Mucosa of gallbladder (tissue), 1 donor: ENCODE results near the gene CASTOR2. TPM values are rescaled to one million over a fixed set of nuclear protein-coding genes. Genes with fewer than 3 reads are reported as not detected.
"Not testable (repeated sequence)": the region's sequence is repeated elsewhere in the genome, so short reads cannot be mapped to it uniquely, and the experiment has no call there.

Experiments
- DNase-seq: peaks from one replicate; pipeline ENCODE4 v3.0.0-alpha.2; 2020; ENCODE audit warnings: low spot score
- total RNA-seq: library from RNA; stranded (reverse); gene quantifications from one replicate; pipeline ENCODE4 v1.2.1, GENCODE V29; 2021
- donor health status: DM: no; HTN: no; CAD: no.

Gene CASTOR2
- total RNA-seq, 1 donor from 2014 or later: 21.7 TPM

- no peak for DNase-seq
These were observed 86.0 kb downstream of the CASTOR2 start for GRCh38 chr7:75050501-75050900.

GRCh38 chr7:75054744-75055143, 90.2 kb downstream of the CASTOR2 start:
- peak; percentile 17 for DNase-seq

DNA sequence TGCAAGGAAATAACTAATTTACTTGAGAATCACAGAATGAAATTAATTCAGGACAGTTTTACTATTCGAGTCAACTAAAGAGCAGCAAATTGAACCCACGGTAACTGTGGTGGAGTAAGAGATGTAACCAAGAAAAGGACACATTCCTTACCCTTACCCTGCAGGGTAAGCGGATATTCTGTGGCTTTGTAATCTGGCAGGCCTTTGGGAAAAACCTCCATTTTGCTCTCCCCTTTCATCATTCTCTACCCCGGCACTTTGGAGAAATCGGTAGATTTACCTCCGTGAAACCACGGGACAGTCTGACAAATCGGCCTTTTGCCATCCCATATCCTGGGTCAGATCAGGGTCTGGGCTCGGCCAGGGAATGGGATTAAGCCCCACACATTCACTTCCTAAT, 90.7 kb downstream of the CASTOR2 start:
- DNase-seq: no peak

GRCh38 chr7:75055830-75056772, 91.6 kb downstream of the CASTOR2 start:
- DNase-seq: peak; percentile 20

DNA sequence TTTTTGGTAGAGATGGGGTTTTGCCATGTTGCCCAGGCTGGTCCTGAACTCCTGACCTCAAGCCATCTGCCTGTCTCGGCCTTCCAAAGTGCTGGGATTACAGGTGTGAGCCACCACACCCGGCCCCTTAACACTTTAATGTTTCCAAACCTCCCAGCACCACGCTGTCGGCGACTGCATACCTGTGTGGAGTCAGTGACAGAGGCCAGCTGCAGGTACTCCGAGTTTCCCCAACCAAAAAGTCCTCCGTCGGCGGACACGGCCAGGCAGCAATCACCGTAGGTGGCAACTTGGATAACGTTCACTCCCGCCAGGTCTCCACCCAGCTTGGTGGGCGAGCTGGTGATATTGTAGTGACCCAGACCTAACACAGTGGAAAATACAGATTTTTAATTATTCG, 93.9 kb downstream of the CASTOR2 start:
- no peak for DNase-seq

DNA sequence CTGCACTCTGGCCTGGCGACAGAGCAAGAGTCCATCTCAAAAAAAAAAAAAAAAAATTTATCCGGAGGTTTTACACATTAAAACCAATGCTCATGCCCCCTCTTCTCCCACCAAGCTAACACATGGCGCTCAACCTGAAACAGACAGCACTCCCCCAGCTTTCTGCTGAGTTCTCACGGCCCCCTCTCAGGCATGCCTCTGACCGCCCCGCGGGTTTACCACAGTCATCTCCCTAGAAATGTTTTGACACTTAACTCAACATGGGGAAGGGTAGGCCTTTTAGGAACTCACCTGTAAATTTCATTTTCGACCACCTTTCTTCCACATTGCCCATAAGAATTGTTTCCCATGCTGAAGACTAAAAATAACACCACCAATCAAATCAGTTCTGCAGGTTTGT, 99.8 kb downstream of the CASTOR2 start:
- no peak for DNase-seq

DNA sequence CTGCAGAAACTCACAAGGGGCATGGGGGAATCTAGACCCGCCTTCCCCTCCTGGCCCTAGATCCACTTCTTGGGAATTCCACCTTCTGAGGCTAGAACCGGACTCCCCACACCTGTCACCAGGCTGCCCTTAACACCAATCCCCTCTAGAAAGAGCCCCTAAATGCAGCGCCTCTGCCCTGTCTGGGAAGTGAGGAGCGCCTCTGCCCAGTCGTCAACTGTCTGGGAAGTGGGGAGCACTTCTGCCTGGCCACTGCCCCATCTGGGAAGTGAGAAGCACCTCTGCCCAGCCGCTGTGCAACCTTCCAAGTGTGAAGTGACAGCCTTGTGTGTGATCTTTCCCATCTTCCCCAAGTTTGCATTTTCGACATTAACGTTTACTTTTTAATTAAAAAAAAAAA, 100.3 kb downstream of the CASTOR2 start:
- no peak for DNase-seq

DNA sequence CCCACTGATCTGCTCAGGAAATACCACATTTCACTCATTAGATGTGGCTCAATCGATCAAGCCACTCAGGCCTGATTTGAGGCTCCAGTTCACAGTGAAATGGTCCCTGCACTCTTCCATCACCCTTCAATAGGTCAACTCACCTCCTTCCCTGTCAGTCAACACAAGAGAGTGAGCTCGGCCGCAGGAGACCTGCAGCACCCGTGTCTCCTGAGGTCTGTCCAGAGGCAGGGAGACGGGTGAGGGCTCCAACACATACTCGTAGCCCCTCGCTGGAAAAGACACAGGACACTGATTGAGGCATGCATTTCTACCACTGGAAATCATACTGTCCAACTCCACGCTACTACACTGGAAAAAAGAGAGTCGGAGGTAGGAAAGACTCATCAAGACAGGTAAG, 102.0 kb downstream of the CASTOR2 start:
- no peak for DNase-seq

GRCh38 chr7:75072981-75073283, 108.4 kb downstream of the CASTOR2 start:
- no peak for DNase-seq

- not testable (repeated sequence) for DNase-seq
These were observed 109.7 kb downstream of the CASTOR2 start for GRCh38 chr7:75074262-75074641.

Other genes with a start within 250 kb of the CASTOR2 start
- 6.8 TPM for gene NCF1, start 190.7 kb upstream of the CASTOR2 start, total RNA-seq
- 17.1 TPM for gene GTF2IRD2, start 113.1 kb upstream of the CASTOR2 start, total RNA-seq
- gene RCC1L, start 109.1 kb downstream of the CASTOR2 start, total RNA-seq: 40.7 TPM
- gene GTF2IRD2B, start 127.9 kb downstream of the CASTOR2 start, total RNA-seq: 57.5 TPM